ENCODE data around the gene UTP14C. TPM values are rescaled to one million over a fixed set of nuclear protein-coding genes. Genes with fewer than 3 reads are reported as not detected.

The UTP14C gene
- total and polyA plus RNA-seq, 2 of the 13 experiments (the other 11 are each of a cell fraction or from before 2014, with no cell fraction given) = 8.8 to 12.2 TPM

GRCh38 chr13:51988988-51989618 is 35.4 kb upstream of the UTP14C start (continued):
- TF ChIP-seq ZHX2 (IDR thresholded peaks at IDR 0.05; ENCODE audit: low read depth) (no peak), ZHX2 (CRISPR knock-in tag; IDR thresholded peaks at IDR 0.05; ENCODE audit: borderline replicate concordance) (no peak), EP300 (IDR thresholded peaks at IDR 0.05; ENCODE audit: low read depth in 2 of 2, low read length in 2 of 2) (peak in 1 of 2 experiments; percentile 47; a peak in 2 of 4 replicates), EP300 (CRISPR knock-in tag; IDR thresholded peaks at IDR 0.05; ENCODE audit: borderline replicate concordance) (no peak), ZNF576 (CRISPR knock-in tag; IDR thresholded peaks at IDR 0.05) (no peak), ZBTB42 (CRISPR knock-in tag; IDR thresholded peaks at IDR 0.05) (no peak), ZNF260 (CRISPR knock-in tag; IDR thresholded peaks at IDR 0.05; ENCODE audit: borderline replicate concordance, low read depth) (no peak), REL (CRISPR knock-in tag; conservative IDR thresholded peaks at IDR 0.05) (no peak), GTF3A (CRISPR knock-in tag; conservative IDR thresholded peaks at IDR 0.05) (no peak), ONECUT2 (CRISPR knock-in tag; IDR thresholded peaks at IDR 0.05) (no peak), ZNF691 (CRISPR knock-in tag; IDR thresholded peaks at IDR 0.05; ENCODE audit: borderline replicate concordance, low read depth) (no peak), PRPF4 (IDR thresholded peaks at IDR 0.05; ENCODE audit: low read depth, low read length, poor library complexity, severe bottlenecking) (no peak), RNF219 (CRISPR knock-in tag; IDR thresholded peaks at IDR 0.05) (no peak), NR2F6 (IDR thresholded peaks at IDR 0.05) (peak; percentile 62), NR2F6 (CRISPR knock-in tag; IDR thresholded peaks at IDR 0.05) (no peak), DBP (CRISPR knock-in tag; IDR thresholded peaks at IDR 0.05; ENCODE audit: not compliant biosample characterization) (no peak), ZKSCAN1 (IDR thresholded peaks at IDR 0.05; ENCODE audit: low read length) (peak; percentile 97), ZNF34 (CRISPR knock-in tag; IDR thresholded peaks at IDR 0.05; ENCODE audit: borderline replicate concordance) (no peak), ISL2 (CRISPR knock-in tag; IDR thresholded peaks at IDR 0.05) (peak; percentile 45; the same call in 1 of the 2 replicates), PHF20 (CRISPR knock-in tag; IDR thresholded peaks at IDR 0.05) (no peak), ZNF496 (CRISPR knock-in tag; IDR thresholded peaks at IDR 0.05; ENCODE audit: insufficient replicate concordance) (no peak)
